Activated CD8-positive, alpha-beta memory T cell treated with anti-CD3 and anti-CD28 coated beads, Interleukin-2, amount 10 ng/mL, durations not matched to agents 7 days and 5 days (primary cell): ENCODE measurements around the gene WDFY4. TPM values are rescaled to one million over a fixed set of nuclear protein-coding genes. Genes with fewer than 3 reads are reported as not detected.

Source experiments
- ATAC-seq: fragments of 150-1000 bp; cut with Tn5 transposase; one replicate; pipeline ENCODE4 v1.10.0; 2021; ENCODE audit warnings: moderate library complexity
- CTCF ChIA-PET: fragments of 350-600 bp; sonication (Branson Sonifier 250); formaldehyde crosslinking; loops from one replicate; lab custom pipeline; 2021; ENCODE audit warnings: antibody characterized with exemption; lab: Charles Lee
- DNase-seq: peaks from one replicate; pipeline ENCODE4 v3.0.0-alpha.2; 2020
- H3K27ac Mint-ChIP-seq: one replicate; pipeline ENCODE4 v1.8.0; 2021; ENCODE audit warnings: mild to moderate bottlenecking, mixed read lengths
- H3K27me3 Mint-ChIP-seq: one replicate; pipeline ENCODE4 v1.8.0; 2021; ENCODE audit warnings: mixed read lengths
- H3K36me3 Mint-ChIP-seq: one replicate; pipeline ENCODE4 v1.8.0; 2021; ENCODE audit warnings: mild to moderate bottlenecking, mixed read lengths
- H3K4me1 Mint-ChIP-seq: one replicate; pipeline ENCODE4 v1.8.0; 2021; ENCODE audit warnings: mixed read lengths
- H3K4me3 Mint-ChIP-seq: one replicate; pipeline ENCODE4 v1.8.0; 2021; ENCODE audit warnings: mild to moderate bottlenecking, moderate library complexity, mixed read lengths
- H3K9me3 Mint-ChIP-seq: one replicate; pipeline ENCODE4 v1.8.0; 2022; ENCODE audit warnings: low read depth, mixed read lengths
- total RNA-seq, 2 experiments: library from RNA; stranded (reverse); gene quantifications; one replicate each; pipeline ENCODE4 v1.2.3, GENCODE V29; 2021

WDFY4 gene
- total RNA-seq, 2 experiments from 2014 or later = 0.06 TPM; not detected in 1

DNA sequence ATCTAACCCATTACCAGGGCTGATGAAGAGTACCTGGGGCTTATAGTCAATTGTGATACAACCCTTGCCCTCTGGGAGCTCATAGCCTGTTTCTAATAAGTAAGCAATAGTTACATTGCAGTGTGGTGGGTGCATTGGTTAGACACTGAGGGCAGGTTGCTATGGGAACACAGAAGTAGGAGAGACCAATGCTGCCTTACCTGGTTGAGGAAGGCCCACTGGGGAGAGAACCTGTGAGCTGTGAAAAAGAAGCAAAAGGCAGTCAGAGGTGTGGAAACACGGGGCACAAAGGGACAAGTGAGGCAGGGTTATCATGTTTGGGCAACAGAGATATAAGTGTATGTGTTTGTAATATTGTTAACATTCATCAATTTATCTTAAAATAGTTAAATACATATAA lies 51.9 kb downstream of the WDFY4 start:
- no peak for ATAC-seq
- DNase-seq = no peak
- H3K27ac Mint-ChIP-seq = no peak overlapping the region
- CTCF ChIA-PET = no interaction called here
- H3K4me1 Mint-ChIP-seq = no peaks in the 10 kb centered on the region
- H3K27me3 Mint-ChIP-seq = no peaks in the 10 kb centered on the region
- H3K36me3 Mint-ChIP-seq = no peaks in the 10 kb centered on the region
- H3K9me3 Mint-ChIP-seq = no peaks in the 10 kb centered on the region
- no peak overlapping the region for H3K4me3 Mint-ChIP-seq

DNA sequence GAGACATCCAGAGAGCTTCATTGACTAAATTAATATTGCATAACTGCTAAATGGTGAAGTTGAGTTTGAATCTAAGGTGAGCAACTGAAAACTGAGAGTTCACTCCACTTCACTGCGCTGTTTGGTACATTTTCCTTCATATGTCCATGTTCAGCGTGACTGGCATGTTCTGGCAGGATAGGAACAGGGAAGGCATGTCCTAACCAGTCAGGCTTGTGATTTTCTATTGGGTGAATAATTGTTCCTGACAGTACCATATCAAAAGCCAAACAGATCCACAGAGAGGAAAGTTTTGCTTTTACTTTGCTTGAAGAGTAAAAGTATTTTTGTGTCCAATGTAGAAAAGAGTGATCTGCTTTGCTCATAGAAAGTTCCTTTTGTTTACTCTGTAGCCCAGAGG lies 53.2 kb downstream of the WDFY4 start:
- Mint-ChIP-seq H3K4me3 (no peak overlapping the region), H3K27me3 (peaks cover 3% of the 10 kb centered on the region), H3K4me1 (no peaks in the 10 kb centered on the region), H3K36me3 (no peaks in the 10 kb centered on the region), H3K9me3 (no peaks in the 10 kb centered on the region), H3K27ac (no peak overlapping the region)
- DNase-seq (no peak), ATAC-seq (no peak)
- CTCF ChIA-PET = no interaction called here

GRCh38 chr10:48739170-48739569 lies 54.5 kb downstream of the WDFY4 start:
- CTCF ChIA-PET = no interaction called here
- DNase-seq (no peak), ATAC-seq (no peak)
- Mint-ChIP-seq H3K36me3 (no peaks in the 10 kb centered on the region), H3K4me3 (no peak overlapping the region), H3K9me3 (no peaks in the 10 kb centered on the region), H3K27ac (no peak overlapping the region), H3K27me3 (peaks cover 3% of the 10 kb centered on the region), H3K4me1 (no peaks in the 10 kb centered on the region)

GRCh38 chr10:48740015-48740707 lies 55.5 kb downstream of the WDFY4 start:
- no peak for ATAC-seq
- no peaks in the 10 kb centered on the region for H3K4me1 Mint-ChIP-seq
- no peaks in the 10 kb centered on the region for H3K9me3 Mint-ChIP-seq
- H3K27me3 Mint-ChIP-seq = peaks cover 3% of the 10 kb centered on the region
- H3K27ac Mint-ChIP-seq = no peak overlapping the region
- H3K36me3 Mint-ChIP-seq = no peaks in the 10 kb centered on the region
- no peak for DNase-seq
- CTCF ChIA-PET = no interaction called here
- H3K4me3 Mint-ChIP-seq = no peak overlapping the region

DNA sequence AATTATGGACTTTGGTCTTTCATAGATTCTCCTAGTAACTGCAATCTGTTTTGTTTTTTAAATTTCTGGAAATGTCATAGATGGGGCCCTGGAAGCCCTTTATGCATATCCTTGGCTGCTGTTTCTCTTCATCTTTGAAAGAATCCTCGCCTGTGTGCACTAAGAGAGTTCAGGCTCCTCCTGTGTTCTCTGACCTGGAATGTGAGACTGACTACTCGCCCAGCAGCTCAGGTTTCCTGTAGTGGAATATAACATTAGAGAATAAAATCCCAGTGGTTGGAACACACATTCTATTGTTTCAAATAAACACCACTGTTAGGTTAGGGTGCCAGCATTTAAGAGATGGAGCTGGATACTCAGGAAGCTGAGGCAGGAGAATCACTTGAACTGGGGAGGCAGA lies 56.3 kb downstream of the WDFY4 start:
- no peak overlapping the region for H3K4me3 Mint-ChIP-seq
- H3K4me1 Mint-ChIP-seq = no peaks in the 10 kb centered on the region
- ATAC-seq = no peak
- no peak overlapping the region for H3K27ac Mint-ChIP-seq
- H3K36me3 Mint-ChIP-seq = no peaks in the 10 kb centered on the region
- CTCF ChIA-PET = no interaction called here
- no peaks in the 10 kb centered on the region for H3K9me3 Mint-ChIP-seq
- DNase-seq = no peak
- peaks cover 3% of the 10 kb centered on the region for H3K27me3 Mint-ChIP-seq

DNA sequence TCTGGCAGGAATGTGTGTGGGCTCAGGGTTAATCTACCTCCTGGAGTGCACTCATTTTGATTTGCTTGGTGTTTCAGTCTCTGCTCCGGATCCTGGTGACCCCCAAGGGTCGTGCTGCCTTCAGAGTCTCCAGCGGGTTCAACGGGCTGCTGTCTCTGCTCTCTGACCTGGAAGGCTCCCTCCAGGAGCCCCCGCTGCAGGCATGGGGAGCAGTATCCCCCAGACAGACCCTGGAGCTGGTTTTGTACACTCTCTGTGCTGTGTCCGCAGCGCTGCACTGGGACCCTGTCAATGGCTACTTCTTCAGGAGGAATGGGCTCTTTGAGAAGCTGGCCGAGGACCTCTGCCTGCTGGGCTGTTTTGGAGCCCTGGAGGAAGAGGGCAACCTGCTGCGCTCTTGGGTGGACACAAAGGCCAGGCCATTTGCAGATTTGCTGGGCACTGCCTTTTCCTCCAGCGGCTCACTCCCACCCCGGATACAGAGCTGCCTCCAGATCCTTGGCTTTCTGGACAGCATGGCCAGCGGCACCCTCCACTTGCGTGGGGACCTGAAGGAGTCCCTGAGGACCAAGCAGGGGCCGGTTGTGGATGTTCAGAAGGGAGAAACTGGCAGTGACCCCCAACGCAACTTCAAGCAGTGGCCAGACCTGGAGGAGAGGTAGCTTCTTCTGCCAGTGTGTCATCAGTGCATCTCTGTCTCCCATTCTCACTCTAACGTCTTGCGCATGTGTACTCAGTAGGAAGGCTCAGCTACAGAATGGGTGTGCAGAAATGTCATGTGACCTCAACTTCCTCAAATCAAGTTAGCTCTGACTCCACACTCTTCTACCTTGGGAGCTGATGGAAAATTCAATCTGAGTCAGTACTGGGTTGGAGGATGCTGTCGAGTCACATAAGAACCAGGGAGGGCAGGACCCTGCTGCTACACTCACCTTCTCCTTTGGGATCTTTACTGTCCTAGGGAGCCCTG lies 58.5 kb downstream of the WDFY4 start:
- no peaks in the 10 kb centered on the region for H3K4me1 Mint-ChIP-seq
- CTCF ChIA-PET = no interaction called here
- no peak for ATAC-seq
- no peaks in the 10 kb centered on the region for H3K36me3 Mint-ChIP-seq
- H3K27me3 Mint-ChIP-seq = peaks cover 6% of the 10 kb centered on the region
- DNase-seq = peak; percentile 19
- no peak overlapping the region for H3K27ac Mint-ChIP-seq
- no peaks in the 10 kb centered on the region for H3K9me3 Mint-ChIP-seq
- H3K4me3 Mint-ChIP-seq = no peak overlapping the region

- Mint-ChIP-seq H3K27ac (no peak overlapping the region), H3K4me1 (no peaks in the 10 kb centered on the region), H3K4me3 (no peak overlapping the region), H3K36me3 (no peaks in the 10 kb centered on the region), H3K27me3 (peaks cover 6% of the 10 kb centered on the region), H3K9me3 (no peaks in the 10 kb centered on the region)
- ATAC-seq (no peak), DNase-seq (no peak)
- CTCF ChIA-PET = no interaction called here
Observed at GRCh38 chr10:48744587-48744986, 59.9 kb downstream of the WDFY4 start.

DNA sequence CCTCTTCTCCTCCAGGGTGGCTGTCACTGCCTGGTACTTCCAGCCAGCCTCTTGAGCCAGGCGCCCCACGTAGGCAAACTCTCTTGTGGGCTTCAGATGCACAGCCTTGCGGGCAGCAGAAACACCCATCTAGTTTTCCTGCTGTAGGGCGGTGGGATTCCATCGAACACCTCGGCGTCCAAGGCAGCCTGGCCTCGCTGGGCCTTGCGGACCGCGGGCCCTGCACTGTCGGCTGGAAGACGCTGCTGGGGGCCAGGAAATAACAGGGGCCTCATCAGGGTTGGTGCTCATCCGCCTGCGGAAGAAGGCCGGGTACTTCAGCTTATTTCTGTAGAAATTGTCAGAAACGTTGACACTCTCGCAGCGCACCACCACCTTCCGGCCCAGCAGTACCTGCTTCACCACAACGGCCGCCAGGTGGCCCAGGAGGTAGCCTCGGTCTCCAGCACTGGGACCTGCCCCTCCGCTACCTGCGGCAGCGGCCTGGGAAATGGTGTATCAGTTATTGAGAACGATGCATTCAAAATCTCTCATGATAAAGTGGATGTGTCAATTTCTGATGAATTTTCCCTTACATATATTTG lies 61.1 kb downstream of the WDFY4 start:
- Mint-ChIP-seq H3K36me3 (no peaks in the 10 kb centered on the region), H3K27me3 (peaks cover 6% of the 10 kb centered on the region), H3K4me3 (no peak overlapping the region), H3K9me3 (no peaks in the 10 kb centered on the region), H3K4me1 (no peaks in the 10 kb centered on the region), H3K27ac (no peak overlapping the region)
- CTCF ChIA-PET = no interaction called here
- DNase-seq (peak; percentile 18), ATAC-seq (no peak)

DNA sequence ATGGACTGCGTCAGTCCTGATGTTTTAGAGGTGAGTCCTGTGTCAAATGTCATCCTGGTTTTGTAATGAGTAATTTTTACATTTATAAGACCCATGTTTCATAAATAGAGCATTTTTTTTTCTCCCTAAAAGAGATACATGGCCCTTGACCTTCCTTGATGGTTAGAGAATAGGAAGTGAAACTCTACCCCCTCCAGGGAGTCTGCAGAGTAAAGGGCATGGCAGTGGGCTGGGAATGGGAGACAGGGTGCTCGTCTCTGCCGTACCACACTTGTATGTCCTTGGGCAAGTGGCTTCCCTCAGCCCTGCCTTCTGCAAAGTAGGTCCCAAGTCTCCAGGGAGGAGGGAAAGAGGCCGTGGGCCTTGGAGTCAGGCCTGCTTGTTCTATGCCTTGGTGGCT lies 63.9 kb downstream of the WDFY4 start:
- Mint-ChIP-seq H3K4me3 (no peak overlapping the region), H3K9me3 (no peaks in the 10 kb centered on the region), H3K27me3 (peaks cover 5% of the 10 kb centered on the region), H3K36me3 (no peaks in the 10 kb centered on the region), H3K27ac (no peak overlapping the region), H3K4me1 (no peaks in the 10 kb centered on the region)
- peak; percentile 18 for DNase-seq
- ATAC-seq = no peak
- CTCF ChIA-PET = no interaction called here

GRCh38 chr10:48749254-48749787 lies 64.6 kb downstream of the WDFY4 start:
- Mint-ChIP-seq H3K27me3 (peaks cover 11% of the 10 kb centered on the region), H3K4me3 (no peak overlapping the region), H3K27ac (no peak overlapping the region), H3K36me3 (no peaks in the 10 kb centered on the region), H3K4me1 (no peaks in the 10 kb centered on the region), H3K9me3 (no peaks in the 10 kb centered on the region)
- no peak for ATAC-seq
- CTCF ChIA-PET = no interaction called here
- DNase-seq = peak; percentile 5

DNA sequence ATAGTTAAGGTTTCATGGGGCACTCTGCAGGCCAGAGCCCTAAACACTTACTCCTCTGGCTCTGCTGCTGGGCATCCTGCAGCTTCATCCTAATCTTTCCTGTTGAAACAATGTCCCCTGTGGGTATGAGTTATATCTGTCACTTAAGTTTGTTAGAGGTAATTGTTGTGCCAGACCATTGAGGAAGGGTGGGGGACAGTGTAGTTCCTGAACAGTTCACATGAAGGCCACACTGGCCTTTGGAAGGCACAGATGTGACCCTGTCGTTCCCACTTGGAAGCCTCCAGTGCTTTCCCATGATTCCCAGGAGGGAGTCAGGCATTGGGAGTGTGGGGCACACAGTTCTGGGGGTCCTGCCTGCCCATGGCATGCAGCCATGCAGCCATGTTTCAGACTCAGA lies 65.3 kb downstream of the WDFY4 start:
- no peak overlapping the region for H3K4me3 Mint-ChIP-seq

GRCh38 chr10:48750991-48751390 lies 66.3 kb downstream of the WDFY4 start:
- H3K9me3 Mint-ChIP-seq = no peaks in the 10 kb centered on the region
- no peaks in the 10 kb centered on the region for H3K36me3 Mint-ChIP-seq
- no peak for ATAC-seq
- peaks cover 11% of the 10 kb centered on the region for H3K27me3 Mint-ChIP-seq
- H3K4me1 Mint-ChIP-seq = no peaks in the 10 kb centered on the region
- DNase-seq = peak; percentile 11
- CTCF ChIA-PET = interaction anchor here (1.0 kb wide), 1 partner anchor 15 kb away, joined by 3 read pairs; no protein-coding TSS in a partner anchor
- H3K27ac Mint-ChIP-seq = no peak overlapping the region
- no peak overlapping the region for H3K4me3 Mint-ChIP-seq

More for the DNA sequence above, 65.3 kb downstream of the WDFY4 start:
- DNase-seq = peak; percentile 11
- Mint-ChIP-seq H3K27me3 (peaks cover 11% of the 10 kb centered on the region), H3K36me3 (no peaks in the 10 kb centered on the region), H3K4me1 (no peaks in the 10 kb centered on the region), H3K9me3 (no peaks in the 10 kb centered on the region), H3K27ac (no peak overlapping the region)
- ATAC-seq = no peak
- CTCF ChIA-PET = no interaction called here

DNA sequence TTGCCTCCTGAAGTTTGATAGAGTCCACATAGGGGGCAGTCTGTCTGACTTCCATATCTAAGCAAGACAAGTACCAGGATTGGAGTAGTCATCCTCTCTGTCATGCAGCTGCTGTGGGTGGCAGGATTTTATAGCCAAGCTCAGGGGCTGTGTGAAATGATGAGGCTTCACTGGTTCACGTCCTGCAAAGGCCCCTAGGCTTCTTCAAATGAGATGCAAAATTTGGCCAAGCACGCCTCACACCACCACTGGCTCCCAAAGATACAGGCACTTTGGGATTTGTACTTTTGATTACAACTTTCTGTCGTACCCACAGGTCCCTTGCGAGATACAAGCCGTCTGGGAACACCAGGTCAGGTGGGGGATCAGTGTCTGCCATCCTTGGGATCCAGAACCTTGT lies 67.1 kb downstream of the WDFY4 start:
- Mint-ChIP-seq H3K9me3 (no peaks in the 10 kb centered on the region), H3K27ac (no peak overlapping the region), H3K27me3 (peaks cover 12% of the 10 kb centered on the region), H3K4me3 (no peak overlapping the region), H3K36me3 (no peaks in the 10 kb centered on the region), H3K4me1 (no peaks in the 10 kb centered on the region)
- ATAC-seq (no peak), DNase-seq (peak; percentile 9)
- CTCF ChIA-PET = interaction anchor here (1.0 kb wide), 1 partner anchor 15 kb away, joined by 3 read pairs; no protein-coding TSS in a partner anchor
